Measurements from ENCODE around the gene RASGRF2. TPM values are rescaled to one million over a fixed set of nuclear protein-coding genes. Genes with fewer than 3 reads are reported as not detected.

RASGRF2 gene
- total and polyA plus RNA-seq, 2 of the 8 experiments (the other 6 are each of a cell fraction or from before 2014, with no cell fraction given): 2.6 to 29.5 TPM

DNA sequence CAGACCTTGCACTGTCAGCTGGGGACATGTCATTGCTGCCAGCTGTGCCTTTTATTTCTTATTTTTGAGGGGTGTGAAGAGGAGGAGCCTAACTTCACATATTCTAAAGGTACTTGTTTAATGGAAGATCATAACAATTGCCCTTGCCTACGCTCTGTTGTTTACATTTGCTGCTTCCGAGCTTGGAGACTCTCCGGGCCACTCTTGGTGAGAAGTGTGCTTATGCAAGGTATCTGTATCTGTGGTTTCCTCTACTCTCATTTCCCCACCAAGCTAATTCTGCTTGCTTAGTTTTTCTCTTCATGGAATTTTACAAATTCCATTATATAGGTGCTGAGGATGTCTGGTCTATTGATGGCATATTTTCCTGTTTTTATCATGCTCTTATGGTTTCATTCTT lies 105.3 kb downstream of the RASGRF2 start:
- Histone ChIP-seq H3K79me1 (ENCODE audit: low read depth, low read length) (no peaks in the 10 kb centered on the region), H2BK5ac (ENCODE audit: low read depth, low read length) (no peak overlapping the region), H3K4me3 (ENCODE audit: extremely low read depth in 1 of 4, insufficient read depth in 2 of 4, low read depth in 3 of 4, low read length in 4 of 4) (no peak overlapping the region), H3K79me2 (ENCODE audit: control insufficient read depth in 1 of 2, insufficient read depth in 2 of 2, low read length in 2 of 2) (no peaks in the 10 kb centered on the region), H3K9me3 (ENCODE audit: insufficient read depth in 2 of 2, low read depth in 1 of 2, low read length in 1 of 2) (0 out of 4 replicates have a peak, but pooled peaks cover 0 to 2% of the 10 kb centered on the region in 2 experiments), H2AFZ (ENCODE audit: low read length) (no peak overlapping the region), H2AK5ac (ENCODE audit: low read depth, low read length) (no peak overlapping the region), H2BK120ac (replicated peaks; ENCODE audit: low read depth, low read length) (no peak overlapping the region), H2BK15ac (ENCODE audit: low read length) (no peak overlapping the region), H4K8ac (ENCODE audit: extremely low read depth, insufficient read depth, low read length) (no peak overlapping the region), H3K18ac (ENCODE audit: extremely low read depth, low read length) (no peak overlapping the region), H3K56ac (replicated peaks; ENCODE audit: insufficient read length, low read depth, low read length) (no peak overlapping the region), H3K9ac (replicated peaks in 1 of 4; ENCODE audit: extremely low read depth in 1 of 4, low read depth in 3 of 4, low read length in 3 of 4) (no peak overlapping the region), H3K14ac (ENCODE audit: insufficient read length) (no peak overlapping the region), H3K27ac (ENCODE audit: low read depth, low read length) (no peak overlapping the region), H2BK20ac (ENCODE audit: low read length) (no peak overlapping the region), H4K5ac (ENCODE audit: insufficient read length, low read depth, low read length) (no peak overlapping the region), H4K91ac (replicated peaks; ENCODE audit: insufficient read length, low read length) (no peak overlapping the region), H3K23ac (ENCODE audit: insufficient read length) (no peak overlapping the region), H3K4me2 (ENCODE audit: insufficient read depth in 1 of 2, low read depth in 2 of 2, low read length in 2 of 2) (no peak overlapping the region), H2BK12ac (ENCODE audit: low read depth, low read length) (no peak overlapping the region), H3K23me2 (ENCODE audit: low read depth, low read length) (no peaks in the 10 kb centered on the region), H4K20me1 (replicated peaks in 1 of 2; ENCODE audit: control insufficient read depth in 1 of 2, insufficient read depth in 2 of 2, low read length in 2 of 2) (no peaks in the 10 kb centered on the region), H3K36me3 (ENCODE audit: control insufficient read depth in 2 of 4, insufficient read depth in 4 of 4, low read length in 3 of 4) (no peaks in the 10 kb centered on the region; a peak in 1 of 8 replicates), H3K27me3 (replicated peaks in 1 of 4; ENCODE audit: control insufficient read depth in 3 of 4, extremely low read depth in 1 of 4, insufficient read depth in 3 of 4, low read length in 3 of 4) (no peaks in the 10 kb centered on the region), H3K4me1 (replicated peaks in 1 of 4; ENCODE audit: control insufficient read depth in 3 of 4, insufficient read depth in 4 of 4, low read length in 3 of 4) (peaks cover 0 to 3% (median 0%) of the 10 kb centered on the region in 4 experiments; a peak in 1 of 7 replicates), H3K4ac (replicated peaks; ENCODE audit: insufficient read length, low read depth, low read length) (no peak overlapping the region)
- POLR2A ChIA-PET (ENCODE audit: partially characterized antibody): no interaction called here
- DNase-seq (ENCODE audit: low read depth in 1 of 2, low spot score in 2 of 2) (no peak), FAIRE-seq (no peak)
- 77% methylated on average over 3 of the region's 3 CpGs; no CpG with 5 or more reads in 1 of the 2 experiments for WGBS, 2 experiments (ENCODE audit: extremely low coverage in 1 of 2, insufficient coverage in 1 of 2, insufficient read length in 1 of 2, insufficient replicate concordance in 2 of 2, low coverage in 1 of 2, low lambda C conversion rate in 2 of 2, missing lambda C conversion rate in 1 of 2)
- CTCF ChIA-PET (ENCODE audit: partially characterized antibody): interaction anchor here (1.0 to 1.7 kb wide), 5 partner anchors 21 to 101 kb away, joined by 3 to 7 read pairs (median 3); no protein-coding TSS in a partner anchor
- TF ChIP-seq POU5F1 (IDR thresholded peaks at IDR 0.05; ENCODE audit: low read depth, low read length) (no peak), SAP30 (IDR thresholded peaks at IDR 0.05; ENCODE audit: insufficient read depth, insufficient replicate concordance, low read length) (no peak), POLR2AphosphoS5 (IDR thresholded peaks at IDR 0.05; ENCODE audit: low read depth, low read length) (no peak)

Data from H1 (cell line).